ENCODE data around the gene RAB33B. TPM values are rescaled to one million over a fixed set of nuclear protein-coding genes. Genes with fewer than 3 reads are reported as not detected.

RAB33B gene
- total RNA-seq, 2 donors from 2014 or later = 7.1 to 8.5 TPM

- Histone ChIP-seq H3K36me3 (no peaks in the 10 kb centered on the region), H3K4me1 (no peaks in the 10 kb centered on the region), H3K9me3 (no peaks in the 10 kb centered on the region), H3K27me3 (no peaks in the 10 kb centered on the region), H3K27ac (no peak overlapping the region), H3K4me3 (no peak overlapping the region)
- no peak for DNase-seq (ENCODE audit: low spot score)
- TF ChIP-seq CTCF (IDR thresholded peaks at IDR 0.05) = no peak
Observed at GRCh38 chr4:139499186-139499585, 45.3 kb downstream of the RAB33B start.

- DNase-seq (ENCODE audit: low spot score) = no peak
- no peaks in the 10 kb centered on the region for H3K4me1 ChIP-seq
- H3K27me3 ChIP-seq = no peaks in the 10 kb centered on the region
- no peak for TF ChIP-seq CTCF (IDR thresholded peaks at IDR 0.05)
- H3K4me3 ChIP-seq = no peak overlapping the region
- no peak overlapping the region for H3K27ac ChIP-seq
- H3K9me3 ChIP-seq = no peaks in the 10 kb centered on the region
- peaks cover 7% of the 10 kb centered on the region for H3K36me3 ChIP-seq
Observed at GRCh38 chr4:139501117-139501516, 47.2 kb downstream of the RAB33B start.

GRCh38 chr4:139501527-139501926 lies 47.6 kb downstream of the RAB33B start:
- no peaks in the 10 kb centered on the region for H3K9me3 ChIP-seq
- H3K27ac ChIP-seq = no peak overlapping the region
- peaks cover 7% of the 10 kb centered on the region for H3K36me3 ChIP-seq
- no peak for DNase-seq (ENCODE audit: low spot score)
- H3K4me1 ChIP-seq = no peaks in the 10 kb centered on the region
- no peak for TF ChIP-seq CTCF (IDR thresholded peaks at IDR 0.05)
- H3K4me3 ChIP-seq = no peak overlapping the region
- no peaks in the 10 kb centered on the region for H3K27me3 ChIP-seq

GRCh38 chr4:139501927-139502899 lies 48.3 kb downstream of the RAB33B start:
- Histone ChIP-seq H3K9me3 (no peaks in the 10 kb centered on the region), H3K4me3 (no peak overlapping the region), H3K4me1 (no peaks in the 10 kb centered on the region), H3K36me3 (peaks cover 7% of the 10 kb centered on the region), H3K27ac (no peak overlapping the region), H3K27me3 (no peaks in the 10 kb centered on the region)
- no peak for DNase-seq (ENCODE audit: low spot score)
- TF ChIP-seq CTCF (IDR thresholded peaks at IDR 0.05) = no peak

- no peaks in the 10 kb centered on the region for H3K27me3 ChIP-seq
- H3K36me3 ChIP-seq = peaks cover 10% of the 10 kb centered on the region
- no peak overlapping the region for H3K4me3 ChIP-seq
- no peaks in the 10 kb centered on the region for H3K4me1 ChIP-seq
- no peaks in the 10 kb centered on the region for H3K9me3 ChIP-seq
- TF ChIP-seq CTCF (IDR thresholded peaks at IDR 0.05) = no peak
- H3K27ac ChIP-seq = no peak overlapping the region
- no peak for DNase-seq (ENCODE audit: low spot score)
Observed at GRCh38 chr4:139503622-139504166, 49.8 kb downstream of the RAB33B start.
